HL-60 (cell line): Measurements from ENCODE around the gene NR2C1.
"Not testable (repeated sequence)": the region's sequence is repeated elsewhere in the genome, so short reads cannot be mapped to it uniquely, and the experiment has no call there.

Source experiments
- DNase-seq, 2 experiments: peaks; one replicate each; pipeline ENCODE4 v3.0.0-alpha.2; 2010 to 2020; ENCODE audit warnings: low read depth in 1 of 2, low spot score in 1 of 2
- H3K27ac ChIP-seq: fragments of 250-450 bp; sonication (Bioruptor Pico); replicated peaks from 2 replicates; pipeline ENCODE4 v1.5.1; 2020; ENCODE audit warnings: mild to moderate bottlenecking, moderate library complexity
- H3K27me3 ChIP-seq: fragments of 250-450 bp; sonication (Bioruptor Pico); 2 replicates; pipeline ENCODE4 v1.5.1; 2021; ENCODE audit warnings: mild to moderate bottlenecking, moderate library complexity; ENCODE audit not compliant: insufficient read depth, poor library complexity, severe bottlenecking
- H3K4me3 ChIP-seq: replicated peaks from 2 replicates; pipeline ENCODE4 v1.5.1; 2011; ENCODE audit warnings: mild to moderate bottlenecking, control low read depth, low read length; ENCODE audit not compliant: insufficient read depth
- GABPA ChIP-seq: IDR thresholded peaks from 2 replicates; pipeline ENCODE4 v1.6.1; 2012; ENCODE audit warnings: low read depth
- POLR2AphosphoS5 ChIP-seq: IDR thresholded peaks from 2 replicates; pipeline ENCODE4 v1.6.1; 2012; ENCODE audit warnings: low read depth
- SPI1 ChIP-seq: IDR thresholded peaks from 2 replicates; pipeline ENCODE4 v1.6.1; 2012; ENCODE audit warnings: low read depth, mild to moderate bottlenecking, borderline replicate concordance
- TF ChIP-seq, protein P1 (sequence below): IDR thresholded peaks from 2 replicates; pipeline ENCODE4 v1.6.1; 2012; ENCODE audit warnings: low read depth; ENCODE audit not compliant: insufficient replicate concordance
- TF ChIP-seq, protein P2 (sequence below): IDR thresholded peaks from one replicate; pipeline ENCODE4 v1.5.1; 2011; ENCODE audit warnings: low read length, control low read depth, inconsistent platforms; ENCODE audit not compliant: insufficient read depth

The NR2C1 gene

DNA sequence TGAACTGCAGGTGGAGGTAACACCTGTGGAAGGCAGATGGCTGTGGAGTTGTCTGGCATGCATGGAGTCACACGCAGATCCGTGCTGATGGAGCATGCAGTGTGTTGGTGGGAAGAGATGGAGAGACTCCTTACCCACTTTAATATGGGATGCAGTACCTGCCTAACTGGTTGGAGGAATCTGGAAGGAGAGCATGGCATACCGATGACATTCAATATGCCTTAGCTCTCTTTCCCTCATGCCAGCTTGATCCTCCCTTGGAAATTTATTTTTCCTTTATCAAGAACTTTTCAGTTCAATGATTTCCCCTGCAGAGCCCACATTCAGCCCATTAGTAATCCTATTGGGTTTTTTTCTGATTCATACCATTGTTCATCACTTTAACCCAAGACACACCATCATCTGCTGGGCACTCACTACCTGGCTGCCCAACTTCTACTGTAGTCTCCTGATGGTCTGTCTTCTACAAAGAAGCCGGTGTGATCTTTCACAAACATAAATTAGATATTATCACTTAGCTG lies 25.9 kb upstream of the NR2C1 start:
- H3K27me3 ChIP-seq: no peaks in the 10 kb centered on the region
- TF ChIP-seq GABPA (no peak), POLR2AphosphoS5 (no peak), SPI1 (no peak)
- TF ChIP-seq, protein P1, sequence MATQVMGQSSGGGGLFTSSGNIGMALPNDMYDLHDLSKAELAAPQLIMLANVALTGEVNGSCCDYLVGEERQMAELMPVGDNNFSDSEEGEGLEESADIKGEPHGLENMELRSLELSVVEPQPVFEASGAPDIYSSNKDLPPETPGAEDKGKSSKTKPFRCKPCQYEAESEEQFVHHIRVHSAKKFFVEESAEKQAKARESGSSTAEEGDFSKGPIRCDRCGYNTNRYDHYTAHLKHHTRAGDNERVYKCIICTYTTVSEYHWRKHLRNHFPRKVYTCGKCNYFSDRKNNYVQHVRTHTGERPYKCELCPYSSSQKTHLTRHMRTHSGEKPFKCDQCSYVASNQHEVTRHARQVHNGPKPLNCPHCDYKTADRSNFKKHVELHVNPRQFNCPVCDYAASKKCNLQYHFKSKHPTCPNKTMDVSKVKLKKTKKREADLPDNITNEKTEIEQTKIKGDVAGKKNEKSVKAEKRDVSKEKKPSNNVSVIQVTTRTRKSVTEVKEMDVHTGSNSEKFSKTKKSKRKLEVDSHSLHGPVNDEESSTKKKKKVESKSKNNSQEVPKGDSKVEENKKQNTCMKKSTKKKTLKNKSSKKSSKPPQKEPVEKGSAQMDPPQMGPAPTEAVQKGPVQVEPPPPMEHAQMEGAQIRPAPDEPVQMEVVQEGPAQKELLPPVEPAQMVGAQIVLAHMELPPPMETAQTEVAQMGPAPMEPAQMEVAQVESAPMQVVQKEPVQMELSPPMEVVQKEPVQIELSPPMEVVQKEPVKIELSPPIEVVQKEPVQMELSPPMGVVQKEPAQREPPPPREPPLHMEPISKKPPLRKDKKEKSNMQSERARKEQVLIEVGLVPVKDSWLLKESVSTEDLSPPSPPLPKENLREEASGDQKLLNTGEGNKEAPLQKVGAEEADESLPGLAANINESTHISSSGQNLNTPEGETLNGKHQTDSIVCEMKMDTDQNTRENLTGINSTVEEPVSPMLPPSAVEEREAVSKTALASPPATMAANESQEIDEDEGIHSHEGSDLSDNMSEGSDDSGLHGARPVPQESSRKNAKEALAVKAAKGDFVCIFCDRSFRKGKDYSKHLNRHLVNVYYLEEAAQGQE: no peak
- DNase-seq: no peak
- H3K4me3 ChIP-seq: no peak overlapping the region
- H3K27ac ChIP-seq: no peak overlapping the region

DNA sequence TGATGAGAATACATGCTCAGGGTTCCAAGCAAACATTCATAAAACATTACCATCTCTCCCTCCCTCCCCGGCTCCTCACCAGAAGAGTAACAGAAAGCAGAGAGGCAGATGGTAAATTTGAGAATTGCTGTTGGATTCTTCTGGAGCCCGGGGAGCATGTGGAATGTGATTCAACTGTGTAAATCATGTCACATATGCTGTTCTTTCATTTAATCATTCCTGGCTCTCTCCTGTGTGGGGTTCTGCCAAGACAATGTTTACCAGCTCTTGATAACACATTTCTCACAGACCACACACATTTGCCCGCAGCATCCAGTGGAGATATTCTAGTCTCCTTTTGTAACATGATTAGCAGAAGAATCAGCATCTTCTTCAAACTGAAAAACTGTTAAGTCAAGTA lies 23.4 kb upstream of the NR2C1 start:
- no peak for DNase-seq
- Histone ChIP-seq H3K27me3 (no peaks in the 10 kb centered on the region), H3K4me3 (no peak overlapping the region), H3K27ac (no peak overlapping the region)
- TF ChIP-seq, protein P2, sequence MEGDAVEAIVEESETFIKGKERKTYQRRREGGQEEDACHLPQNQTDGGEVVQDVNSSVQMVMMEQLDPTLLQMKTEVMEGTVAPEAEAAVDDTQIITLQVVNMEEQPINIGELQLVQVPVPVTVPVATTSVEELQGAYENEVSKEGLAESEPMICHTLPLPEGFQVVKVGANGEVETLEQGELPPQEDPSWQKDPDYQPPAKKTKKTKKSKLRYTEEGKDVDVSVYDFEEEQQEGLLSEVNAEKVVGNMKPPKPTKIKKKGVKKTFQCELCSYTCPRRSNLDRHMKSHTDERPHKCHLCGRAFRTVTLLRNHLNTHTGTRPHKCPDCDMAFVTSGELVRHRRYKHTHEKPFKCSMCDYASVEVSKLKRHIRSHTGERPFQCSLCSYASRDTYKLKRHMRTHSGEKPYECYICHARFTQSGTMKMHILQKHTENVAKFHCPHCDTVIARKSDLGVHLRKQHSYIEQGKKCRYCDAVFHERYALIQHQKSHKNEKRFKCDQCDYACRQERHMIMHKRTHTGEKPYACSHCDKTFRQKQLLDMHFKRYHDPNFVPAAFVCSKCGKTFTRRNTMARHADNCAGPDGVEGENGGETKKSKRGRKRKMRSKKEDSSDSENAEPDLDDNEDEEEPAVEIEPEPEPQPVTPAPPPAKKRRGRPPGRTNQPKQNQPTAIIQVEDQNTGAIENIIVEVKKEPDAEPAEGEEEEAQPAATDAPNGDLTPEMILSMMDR: no peak
- no peak for TF ChIP-seq GABPA
- TF ChIP-seq SPI1: no peak
- no peak for TF ChIP-seq POLR2AphosphoS5
- TF ChIP-seq, protein P1: no peak

DNA sequence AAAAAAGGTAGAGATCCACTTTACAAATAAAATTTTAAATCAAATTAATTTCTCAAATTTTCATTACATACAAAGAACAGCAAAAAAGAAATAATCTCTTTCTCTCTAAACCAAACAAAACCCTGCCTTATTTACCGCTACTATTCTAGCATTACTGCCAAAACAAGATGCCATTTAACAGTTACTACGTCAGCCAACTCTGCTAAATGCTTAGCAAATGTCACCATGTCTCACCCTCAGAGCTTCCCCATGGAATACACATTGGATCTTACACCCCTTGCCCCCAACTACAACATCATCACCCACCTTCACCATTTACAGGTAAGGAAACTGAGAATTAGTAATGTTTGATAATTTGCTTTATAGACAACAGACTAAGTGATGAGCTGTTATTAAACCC lies 23.0 kb upstream of the NR2C1 start:
- TF ChIP-seq, protein P1: no peak
- TF ChIP-seq, protein P2: no peak
- no peak for TF ChIP-seq GABPA
- TF ChIP-seq POLR2AphosphoS5: no peak
- TF ChIP-seq SPI1: no peak
- no peak for DNase-seq
- Histone ChIP-seq H3K27ac (no peak overlapping the region), H3K4me3 (no peak overlapping the region), H3K27me3 (no peaks in the 10 kb centered on the region)

DNA sequence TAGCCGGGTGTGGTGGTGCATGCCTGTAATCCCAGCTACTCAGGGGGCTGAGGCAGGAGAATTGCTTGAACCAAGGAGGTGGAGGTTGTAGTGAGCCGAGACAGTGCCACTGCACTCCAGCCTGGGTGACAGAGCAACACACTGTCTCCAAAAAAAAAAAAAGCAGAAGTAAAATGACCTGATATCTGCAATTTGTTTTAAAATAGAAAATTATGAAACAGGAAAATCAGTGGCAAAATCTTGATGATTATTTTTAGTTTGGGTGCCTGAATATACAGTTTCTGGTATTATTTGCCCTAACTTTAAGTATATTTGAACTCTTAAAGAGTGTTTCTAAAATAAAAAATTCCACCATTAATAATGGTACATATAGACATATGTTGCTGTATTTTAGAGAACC lies 22.4 kb upstream of the NR2C1 start:
- DNase-seq, H3K27ac ChIP-seq: not testable (repeated sequence)

More for the DNA sequence above, 22.4 kb upstream of the NR2C1 start:
- H3K4me3 ChIP-seq, H3K27me3 ChIP-seq: not testable (repeated sequence)
